Measurements from ENCODE around the gene NPLOC4. TPM values are rescaled to one million over a fixed set of nuclear protein-coding genes. Genes with fewer than 3 reads are reported as not detected.

The NPLOC4 gene
- total and polyA plus RNA-seq, 9 of the 15 experiments (the other 6 are each of a cell fraction or from before 2014, with no cell fraction given): 1.5 to 116 (median 64.5) TPM

DNA sequence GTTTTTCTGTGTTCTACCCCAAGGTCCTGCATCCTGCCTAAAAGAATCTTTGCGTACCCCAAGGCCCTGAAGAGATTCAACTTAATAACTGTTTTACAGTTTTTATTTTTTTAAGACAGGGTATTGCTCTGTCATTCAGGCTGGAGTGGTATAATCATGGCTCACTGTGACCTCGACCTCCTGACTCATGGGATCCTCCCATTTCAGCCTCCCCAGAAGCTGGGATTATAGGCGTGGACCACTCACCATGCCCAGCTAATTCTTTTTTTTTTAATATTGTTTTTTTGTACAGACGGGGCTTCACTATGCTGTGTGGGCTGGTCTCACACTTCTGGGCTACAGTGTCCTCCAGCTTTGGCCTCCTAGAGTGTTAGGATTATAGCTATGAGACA, 75.4 kb downstream of the NPLOC4 start:
- Histone ChIP-seq H3K9me1 (ENCODE audit: control insufficient read depth, insufficient read depth, low read length) (no peaks in the 10 kb centered on the region), H3K4me1 (replicated peaks in 1 of 2; ENCODE audit: control insufficient read depth in 2 of 2, insufficient read depth in 2 of 2, low read length in 2 of 2) (peaks cover 6 to 23% of the 10 kb centered on the region in 2 experiments), H3K27me3 (ENCODE audit: control insufficient read depth in 2 of 2, insufficient read depth in 2 of 2, low read length in 2 of 2) (no peaks in the 10 kb centered on the region), H3K9ac (ENCODE audit: insufficient read depth in 1 of 2, low read depth in 2 of 2, low read length in 2 of 2) (no peak overlapping the region), H3K4me2 (ENCODE audit: insufficient read depth, low read length) (no peak overlapping the region), H3K4me3 (no peak overlapping the region), H3K36me3 (ENCODE audit: control insufficient read depth, insufficient read depth, low read length) (peaks cover 98% of the 10 kb centered on the region; the same call in 2 of the 3 replicates), H2AFZ (ENCODE audit: low read depth, low read length) (no peak overlapping the region), H3K27ac (ENCODE audit: extremely low read depth, low read depth, low read length) (no peak overlapping the region), H3K9me3 (replicated peaks; ENCODE audit: control insufficient read depth, insufficient read depth, low read depth, low read length) (no peaks in the 10 kb centered on the region), H3K79me2 (ENCODE audit: control insufficient read depth, insufficient read depth, low read length) (no peaks in the 10 kb centered on the region), H4K20me1 (replicated peaks; ENCODE audit: control insufficient read depth, insufficient read depth, low read length) (peaks cover 14% of the 10 kb centered on the region; the same call in 1 of the 2 replicates)
- no peak for ATAC-seq
- BruUV-seq (replicated peaks): no TSS peak
- no peak for DNase-seq (ENCODE audit: extremely low read depth in 1 of 4, low spot score in 3 of 4)
- POLR2A ChIA-PET: interaction anchor here (1.7 kb wide), 1 partner anchor 19 kb away, joined by 7 read pairs; no protein-coding TSS in a partner anchor
- CTCF ChIA-PET (ENCODE audit: low intra/inter-chr PET ratio): no interaction called here
- in situ Hi-C loops (cut with MboI): no loop called here
- TF ChIP-seq MTA3 (IDR thresholded peaks at IDR 0.05; ENCODE audit: borderline replicate concordance) (no peak), PPARD (CRISPR knock-in tag; IDR thresholded peaks at IDR 0.05) (no peak)
- FAIRE-seq: no peak
- intact Hi-C loops (cut with micrococcal nuclease): no loop called here
- 79% methylated on average over 4 of the region's 4 CpGs for WGBS (ENCODE audit: insufficient coverage, low coverage, missing lambda C conversion rate)

DNA sequence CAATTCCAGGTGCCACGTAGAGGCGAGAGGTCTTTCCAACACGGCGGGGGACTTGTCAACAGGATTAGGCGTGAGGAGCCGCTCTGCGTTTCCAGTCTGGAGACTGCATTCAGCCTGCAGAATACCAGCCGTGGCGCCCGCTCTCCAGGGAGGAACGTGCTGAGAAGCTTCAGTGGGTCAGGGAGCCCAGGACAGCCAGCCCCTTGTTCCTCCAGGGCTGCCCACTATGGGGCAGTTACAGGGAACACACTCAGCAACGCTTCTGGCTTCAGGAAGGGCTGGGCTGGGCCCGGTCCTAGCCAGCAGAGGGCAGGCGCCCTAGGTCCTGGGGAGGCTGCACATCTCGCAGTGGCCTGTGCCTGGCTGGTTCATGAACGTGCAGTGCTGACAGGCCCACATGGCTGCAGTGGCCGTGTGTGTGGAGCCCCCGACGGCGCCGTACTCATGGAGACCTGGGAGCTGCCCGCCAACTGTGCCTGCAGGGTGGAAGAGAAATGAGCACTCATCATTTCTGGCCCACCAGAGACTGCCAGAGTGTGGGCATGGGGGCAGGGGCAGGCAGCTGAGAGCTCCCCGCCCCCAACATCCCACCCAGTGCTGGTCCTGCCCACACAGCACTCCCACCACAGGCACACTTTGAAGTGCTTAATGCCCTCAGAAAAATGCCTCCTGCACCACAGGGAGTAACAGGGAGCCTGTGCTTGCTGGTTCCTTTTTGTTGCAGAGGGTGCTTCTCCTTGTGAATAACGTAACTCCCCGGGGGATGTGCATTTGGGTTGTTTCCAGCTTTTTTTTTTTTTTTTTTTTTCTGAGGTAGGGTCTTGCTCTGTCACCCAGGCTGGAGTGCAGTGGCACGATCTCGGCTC, 77.7 kb downstream of the NPLOC4 start:
- H3K4me3 ChIP-seq: no peak overlapping the region
- ATAC-seq (peak; percentile 55), DNase-seq (ENCODE audit: extremely low read depth in 1 of 4, low spot score in 3 of 4) (no peak), FAIRE-seq (no peak)
- peaks cover 10 to 36% of the 10 kb centered on the region in 2 experiments for H3K4me1 ChIP-seq (replicated peaks in 1 of 2; ENCODE audit: control insufficient read depth in 2 of 2, insufficient read depth in 2 of 2, low read length in 2 of 2)
- CTCF ChIA-PET (ENCODE audit: low intra/inter-chr PET ratio): no interaction called here
- H2AFZ ChIP-seq (ENCODE audit: low read depth, low read length): no peak overlapping the region
- intact Hi-C loops (cut with micrococcal nuclease) (no loop called here), in situ Hi-C loops (cut with MboI) (no loop called here)
- BruUV-seq (replicated peaks): no TSS peak
- H3K27ac ChIP-seq (ENCODE audit: extremely low read depth, low read depth, low read length): no peak overlapping the region
- H3K9me3 ChIP-seq (replicated peaks; ENCODE audit: control insufficient read depth, insufficient read depth, low read depth, low read length): no peaks in the 10 kb centered on the region
- H3K27me3 ChIP-seq (ENCODE audit: control insufficient read depth in 2 of 2, insufficient read depth in 2 of 2, low read length in 2 of 2): no peaks in the 10 kb centered on the region
- H4K20me1 ChIP-seq (replicated peaks; ENCODE audit: control insufficient read depth, insufficient read depth, low read length): peaks cover 12% of the 10 kb centered on the region; the same call in 1 of the 2 replicates
- H3K9me1 ChIP-seq (ENCODE audit: control insufficient read depth, insufficient read depth, low read length): no peaks in the 10 kb centered on the region
- POLR2A ChIA-PET: interaction anchor here (2.7 kb wide), 1 partner anchor 10 kb away, joined by 16 read pairs; no protein-coding TSS in a partner anchor
- H3K4me2 ChIP-seq (ENCODE audit: insufficient read depth, low read length): no peak overlapping the region
- H3K36me3 ChIP-seq (ENCODE audit: control insufficient read depth, insufficient read depth, low read length): peaks cover 80% of the 10 kb centered on the region; the same call in 2 of the 3 replicates
- H3K79me2 ChIP-seq (ENCODE audit: control insufficient read depth, insufficient read depth, low read length): no peaks in the 10 kb centered on the region
- peak overlapping the region in 1 of 2 experiments; percentile 66; a peak in 2 of 4 replicates for H3K9ac ChIP-seq (ENCODE audit: insufficient read depth in 1 of 2, low read depth in 2 of 2, low read length in 2 of 2)
- WGBS (ENCODE audit: insufficient coverage, low coverage, missing lambda C conversion rate): 85% methylated on average over 23 of the region's 27 CpGs
- TF ChIP-seq, protein P1, sequence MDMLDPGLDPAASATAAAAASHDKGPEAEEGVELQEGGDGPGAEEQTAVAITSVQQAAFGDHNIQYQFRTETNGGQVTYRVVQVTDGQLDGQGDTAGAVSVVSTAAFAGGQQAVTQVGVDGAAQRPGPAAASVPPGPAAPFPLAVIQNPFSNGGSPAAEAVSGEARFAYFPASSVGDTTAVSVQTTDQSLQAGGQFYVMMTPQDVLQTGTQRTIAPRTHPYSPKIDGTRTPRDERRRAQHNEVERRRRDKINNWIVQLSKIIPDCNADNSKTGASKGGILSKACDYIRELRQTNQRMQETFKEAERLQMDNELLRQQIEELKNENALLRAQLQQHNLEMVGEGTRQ (CRISPR knock-in tag; IDR thresholded peaks at IDR 0.05): no peak
- TF ChIP-seq ZNF696 (CRISPR knock-in tag; conservative IDR thresholded peaks at IDR 0.05) (no peak), ZNF449 (CRISPR knock-in tag; IDR thresholded peaks at IDR 0.05) (no peak), DDX20 (tag; IDR thresholded peaks at IDR 0.05; ENCODE audit: low read depth) (no peak), MYC (IDR thresholded peaks at IDR 0.05; ENCODE audit: low read depth, low read length) (no peak), MYC (CRISPR knock-in tag; IDR thresholded peaks at IDR 0.05; ENCODE audit: borderline replicate concordance, low read depth) (no peak), PHB (CRISPR knock-in tag; IDR thresholded peaks at IDR 0.05) (no peak), TAF9B (IDR thresholded peaks at IDR 0.05; ENCODE audit: partially characterized antibody) (no peak)
- TF ChIP-seq, protein P2, sequence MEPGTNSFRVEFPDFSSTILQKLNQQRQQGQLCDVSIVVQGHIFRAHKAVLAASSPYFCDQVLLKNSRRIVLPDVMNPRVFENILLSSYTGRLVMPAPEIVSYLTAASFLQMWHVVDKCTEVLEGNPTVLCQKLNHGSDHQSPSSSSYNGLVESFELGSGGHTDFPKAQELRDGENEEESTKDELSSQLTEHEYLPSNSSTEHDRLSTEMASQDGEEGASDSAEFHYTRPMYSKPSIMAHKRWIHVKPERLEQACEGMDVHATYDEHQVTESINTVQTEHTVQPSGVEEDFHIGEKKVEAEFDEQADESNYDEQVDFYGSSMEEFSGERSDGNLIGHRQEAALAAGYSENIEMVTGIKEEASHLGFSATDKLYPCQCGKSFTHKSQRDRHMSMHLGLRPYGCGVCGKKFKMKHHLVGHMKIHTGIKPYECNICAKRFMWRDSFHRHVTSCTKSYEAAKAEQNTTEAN (CRISPR knock-in tag; IDR thresholded peaks at IDR 0.05): no peak

All from K562 (cell line).